ENCODE results near the gene NSD1. TPM values are rescaled to one million over a fixed set of nuclear protein-coding genes. Genes with fewer than 3 reads are reported as not detected.

The NSD1 gene
- total and polyA plus RNA-seq, 2 of the 4 experiments (the other 2 are of a cell fraction), result 7.7 to 31.0 TPM

DNA sequence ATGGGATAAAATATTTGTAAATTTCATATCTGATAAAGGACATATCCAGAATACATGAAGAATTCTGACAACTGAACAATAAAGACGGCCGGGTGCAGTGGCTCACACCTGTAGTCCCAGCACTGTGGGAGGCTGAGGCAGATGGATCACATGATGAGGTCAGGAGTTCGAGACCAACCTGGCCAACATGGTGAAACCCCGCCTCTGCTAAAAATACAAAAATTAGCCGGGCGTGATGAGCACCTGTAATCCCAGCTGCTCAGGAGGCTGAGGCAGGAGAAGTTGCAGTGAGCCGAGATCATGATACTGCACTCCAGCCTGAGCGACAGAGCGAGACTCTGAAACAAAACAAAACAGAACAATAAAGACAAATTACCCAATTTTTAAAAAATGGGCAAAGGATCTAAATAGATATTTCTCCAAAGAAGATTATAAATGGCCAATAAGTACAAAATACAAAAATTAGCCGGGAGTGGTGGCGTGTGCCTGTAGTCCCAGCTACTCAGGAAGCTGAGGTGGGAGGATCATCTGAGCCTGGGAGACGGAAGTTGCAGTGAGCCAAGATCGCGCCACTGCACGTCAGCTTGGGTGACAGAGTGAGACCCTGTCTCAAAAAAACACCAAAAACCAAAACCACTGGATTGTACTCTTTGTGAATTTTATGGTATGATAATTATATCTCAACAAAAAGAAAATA lies 9.6 kb upstream of the NSD1 start:
- Histone ChIP-seq H4K91ac (ENCODE audit: insufficient read depth, low read depth, low read length) (no peak overlapping the region), H3K79me1 (ENCODE audit: low read depth in 1 of 2, low read length in 2 of 2) (no peaks in the 10 kb centered on the region), H4K5ac (ENCODE audit: low read depth, low read length) (no peak overlapping the region), H3K36me3 (ENCODE audit: control insufficient read depth, insufficient read depth, low read length) (no peaks in the 10 kb centered on the region), H2BK20ac (ENCODE audit: low read depth, low read length) (no peak overlapping the region), H3K9me3 (ENCODE audit: control insufficient read depth, insufficient read depth, low read length) (no peaks in the 10 kb centered on the region), H2BK5ac (ENCODE audit: low read depth, low read length, poor library complexity, severe bottlenecking) (no peak overlapping the region), H2AK5ac (ENCODE audit: low read depth, low read length) (no peak overlapping the region), H3K18ac (ENCODE audit: low read depth, low read length) (no peak overlapping the region), H3K4me1 (ENCODE audit: control insufficient read depth, insufficient read depth, low read length) (no peaks in the 10 kb centered on the region; the same call in 1 of the 2 replicates), H2BK120ac (ENCODE audit: low read depth, low read length) (no peak overlapping the region), H3K4me3 (ENCODE audit: insufficient read depth, low read depth, low read length) (no peak overlapping the region), H3K23ac (ENCODE audit: low read depth, low read length) (no peak overlapping the region), H4K20me1 (ENCODE audit: insufficient read depth, low read length) (no peaks in the 10 kb centered on the region), H2AK9ac (replicated peaks; ENCODE audit: low read depth, low read length, poor library complexity) (no peak overlapping the region), H4K8ac (ENCODE audit: low read depth in 2 of 2, low read length in 2 of 2) (no peak overlapping the region), H3K9me1 (ENCODE audit: insufficient read depth, low read length) (peaks cover 3% of the 10 kb centered on the region), H3K27me3 (ENCODE audit: control insufficient read depth, insufficient read depth, low read length) (no peaks in the 10 kb centered on the region), H3K27ac (ENCODE audit: insufficient read depth, low read length) (no peak overlapping the region), H3K4me2 (ENCODE audit: low read depth, low read length) (no peak overlapping the region), H3K9ac (ENCODE audit: low read depth, low read length) (no peak overlapping the region), H3K4ac (ENCODE audit: low read depth, low read length) (no peak overlapping the region), H3K14ac (replicated peaks; ENCODE audit: low read depth, low read length) (no peak overlapping the region), H2BK15ac (ENCODE audit: low read depth, low read length) (no peak overlapping the region), H3K56ac (ENCODE audit: extremely low read depth, insufficient read depth, low read length) (no peak overlapping the region), H2AFZ (replicated peaks; ENCODE audit: low read length, poor library complexity) (no peak overlapping the region)
- POLR2A ChIA-PET (ENCODE audit: unreplicated experiment), result interaction anchor here (0.6 to 0.7 kb wide), 2 partner anchors 17 to 762 kb away, joined by 3 to 6 read pairs; no protein-coding TSS in a partner anchor
- in situ Hi-C loops (cut with MboI; ENCODE audit: low sequenced_read_pairs) (no loop called here), intact Hi-C loops (cut with micrococcal nuclease) (no loop called here), dilution Hi-C loops (cut with HindIII; ENCODE audit: low sequenced_read_pairs, unreplicated experiment) (no loop called here)
- no TSS peak for BruUV-seq (replicated peaks)
- DNase-seq (no peak), ATAC-seq (ENCODE audit: low read depth) (no peak)
- TF ChIP-seq MAZ (IDR thresholded peaks at IDR 0.05; ENCODE audit: borderline replicate concordance, low read depth, low read length) (no peak), CHD1 (IDR thresholded peaks at IDR 0.05; ENCODE audit: low read depth, low read length) (no peak), FOS (IDR thresholded peaks at IDR 0.05; ENCODE audit: low read depth, low read length) (no peak), NFE2L2 (IDR thresholded peaks at IDR 0.05; ENCODE audit: low read depth, low read length) (no peak)
- TF ChIP-seq, protein P1, sequence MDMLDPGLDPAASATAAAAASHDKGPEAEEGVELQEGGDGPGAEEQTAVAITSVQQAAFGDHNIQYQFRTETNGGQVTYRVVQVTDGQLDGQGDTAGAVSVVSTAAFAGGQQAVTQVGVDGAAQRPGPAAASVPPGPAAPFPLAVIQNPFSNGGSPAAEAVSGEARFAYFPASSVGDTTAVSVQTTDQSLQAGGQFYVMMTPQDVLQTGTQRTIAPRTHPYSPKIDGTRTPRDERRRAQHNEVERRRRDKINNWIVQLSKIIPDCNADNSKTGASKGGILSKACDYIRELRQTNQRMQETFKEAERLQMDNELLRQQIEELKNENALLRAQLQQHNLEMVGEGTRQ (IDR thresholded peaks at IDR 0.05; ENCODE audit: low read depth, low read length), result no peak
- 89% methylated on average over 5 of the region's 15 CpGs; no CpG with 5 or more reads in 1 of the 2 experiments for WGBS, 2 experiments (ENCODE audit: extremely low coverage in 2 of 2, insufficient read length in 1 of 2)
- CTCF ChIA-PET, result no interaction called here

Data from IMR-90 (cell line).